ENCODE data around the gene ZNF398. TPM values are rescaled to one million over a fixed set of nuclear protein-coding genes. Genes with fewer than 3 reads are reported as not detected.

The ZNF398 gene
- total and polyA plus RNA-seq, 2 of the 13 experiments (the other 11 are each of a cell fraction or from before 2014, with no cell fraction given), result 3.0 to 8.9 TPM

DNA sequence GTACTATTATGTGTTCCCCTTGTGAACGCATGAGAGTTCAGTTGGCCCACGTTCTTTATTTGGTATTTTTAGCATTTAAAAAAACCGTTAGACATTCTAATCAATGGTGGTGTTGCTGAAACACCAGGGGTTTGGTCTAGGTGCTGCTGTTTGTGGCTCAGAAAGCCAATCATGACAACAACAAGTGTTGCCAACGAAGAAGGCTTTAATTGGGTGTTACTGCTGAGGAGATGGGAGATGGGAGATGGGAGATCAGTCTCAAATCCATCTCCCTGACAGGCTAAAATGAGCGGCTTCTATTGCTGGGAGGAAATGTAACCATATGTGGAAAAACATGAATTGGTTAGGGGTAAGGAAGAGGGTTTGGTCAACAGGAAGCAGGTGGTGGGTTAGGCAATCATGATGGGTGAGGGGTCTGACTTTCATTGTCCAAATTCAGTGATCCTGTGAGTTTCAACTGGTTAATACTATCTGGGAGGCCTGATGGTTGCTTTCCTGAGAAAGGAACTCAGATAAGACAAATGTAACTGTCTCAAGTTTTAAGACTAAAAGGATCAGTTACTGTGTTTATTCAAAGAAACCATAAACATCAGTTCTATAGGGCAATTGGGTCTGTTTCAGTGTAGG, 16.6 kb upstream of the ZNF398 start:
- CTCF ChIA-PET (ENCODE audit: low intra/inter-chr PET ratio, low total read pairs), result no interaction called here

DNA sequence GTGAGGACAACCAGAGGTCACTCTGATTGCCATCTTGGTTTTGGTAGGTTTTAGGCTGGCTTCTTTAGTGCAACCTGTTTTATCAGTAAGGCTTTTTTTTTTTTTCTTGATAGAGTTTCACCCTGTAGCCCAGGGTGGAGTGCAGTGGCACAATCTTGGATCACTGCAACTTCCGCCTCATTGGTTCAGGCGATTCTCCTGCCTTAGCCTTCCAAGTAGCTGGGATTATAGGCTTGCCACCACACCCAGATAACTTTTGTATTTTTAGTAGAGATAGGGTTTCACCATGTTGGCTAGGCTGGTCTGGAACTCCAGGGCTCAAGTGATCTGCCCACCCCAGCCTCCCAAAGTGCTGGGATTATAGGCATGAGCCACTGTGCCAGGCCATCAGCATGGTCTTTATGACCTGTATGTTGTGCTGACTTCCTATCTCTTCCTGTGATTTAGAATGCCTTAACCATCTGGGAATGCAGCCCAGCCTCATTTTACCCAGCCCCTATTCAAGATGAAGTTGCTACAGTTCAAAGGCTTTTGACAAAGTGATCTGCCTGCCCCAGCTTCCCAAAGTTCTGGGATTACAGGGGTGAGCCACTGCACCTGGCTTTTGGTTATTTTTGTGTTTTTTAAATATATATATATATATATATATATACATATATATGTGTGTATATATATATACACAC, 14.1 kb upstream of the ZNF398 start:
- POLR2A ChIA-PET, result no interaction called here
- intact Hi-C loops (cut with micrococcal nuclease; ENCODE audit: unreplicated experiment) (no loop called here), in situ Hi-C loops (cut with HindIII; ENCODE audit: extremely low pct_ligation_motif_present, low pct_unique_long_range_greater_than_20kb) (no loop called here)
- Histone ChIP-seq H3K27ac (ENCODE audit: extremely low read length, insufficient read depth, low read length) (no peak overlapping the region), H2AFZ (ENCODE audit: low read length) (no peak overlapping the region), H3K79me2 (ENCODE audit: insufficient read depth, low read length) (peaks cover 3% of the 10 kb centered on the region), H3K36me3 (replicated peaks in 1 of 2; ENCODE audit: control insufficient read depth in 1 of 2, insufficient read depth in 2 of 2, low read length in 2 of 2) (peaks cover 0 to 19% of the 10 kb centered on the region in 2 experiments; a peak in 2 of 5 replicates), H3K4me3 (replicated peaks in 1 of 3; ENCODE audit: insufficient read depth in 1 of 3, low read depth in 2 of 3, low read length in 3 of 3) (no peak overlapping the region), H3K9me3 (ENCODE audit: low read length) (peaks cover 13% of the 10 kb centered on the region), H3K4me2 (ENCODE audit: low read depth, low read length) (no peak overlapping the region), H3K27me3 (ENCODE audit: control insufficient read depth in 1 of 2, insufficient read depth in 2 of 2, low read length in 2 of 2) (no peaks in the 10 kb centered on the region), H4K20me1 (ENCODE audit: insufficient read depth, low read length) (no peaks in the 10 kb centered on the region), H3K4me1 (ENCODE audit: insufficient read depth, low read length) (peaks cover 3% of the 10 kb centered on the region), H3K9ac (ENCODE audit: insufficient read depth, low read depth, low read length) (no peak overlapping the region)
- DNase-seq (ENCODE audit: low spot score) (no peak), FAIRE-seq (no peak), ATAC-seq (no peak)
- 97% methylated on average over 2 of the region's 2 CpGs for WGBS (ENCODE audit: low lambda C conversion rate)
- no peak for TF ChIP-seq ADNP (CRISPR knock-in tag; IDR thresholded peaks at IDR 0.05)
- no peak for TF ChIP-seq MZF1 (CRISPR knock-in tag; IDR thresholded peaks at IDR 0.05; ENCODE audit: borderline replicate concordance)
- TF ChIP-seq PHB2 (IDR thresholded peaks at IDR 0.05; ENCODE audit: partially characterized antibody), result no peak
- no peak for TF ChIP-seq FOXC1 (CRISPR knock-in tag; IDR thresholded peaks at IDR 0.05; ENCODE audit: borderline replicate concordance)
- TF ChIP-seq GPBP1L1 (CRISPR knock-in tag; IDR thresholded peaks at IDR 0.05), result no peak
- no peak for TF ChIP-seq BORCS8-MEF2B (CRISPR knock-in tag; IDR thresholded peaks at IDR 0.05)
- TF ChIP-seq NR3C1 (CRISPR knock-in tag; IDR thresholded peaks at IDR 0.05), result no peak
- no TSS peak for BruUV-seq (replicated peaks)
- CTCF ChIA-PET (ENCODE audit: low intra/inter-chr PET ratio, low total read pairs), result no interaction called here

More for the DNA sequence above, 16.6 kb upstream of the ZNF398 start:
- POLR2A ChIA-PET, result no interaction called here
- ATAC-seq, result no peak
- peaks cover 13% of the 10 kb centered on the region for H3K9me3 ChIP-seq (ENCODE audit: low read length)
- no peak for TF ChIP-seq NFATC3 (CRISPR knock-in tag; IDR thresholded peaks at IDR 0.05)
- no peak for TF ChIP-seq ZNF777 (CRISPR knock-in tag; IDR thresholded peaks at IDR 0.05)
- H3K4me2 ChIP-seq (ENCODE audit: low read depth, low read length), result no peak overlapping the region
- BruUV-seq (replicated peaks), result TSS peak; percentile 10
- no peak overlapping the region for H3K9ac ChIP-seq (ENCODE audit: insufficient read depth, low read depth, low read length)
- H3K4me1 ChIP-seq (ENCODE audit: insufficient read depth, low read length), result peaks cover 10% of the 10 kb centered on the region
- peaks cover 0 to 19% of the 10 kb centered on the region in 2 experiments; a peak in 2 of 5 replicates for H3K36me3 ChIP-seq (replicated peaks in 1 of 2; ENCODE audit: control insufficient read depth in 1 of 2, insufficient read depth in 2 of 2, low read length in 2 of 2)
- intact Hi-C loops (cut with micrococcal nuclease; ENCODE audit: unreplicated experiment) (no loop called here), in situ Hi-C loops (cut with HindIII; ENCODE audit: extremely low pct_ligation_motif_present, low pct_unique_long_range_greater_than_20kb) (no loop called here)
- H3K4me3 ChIP-seq (replicated peaks in 1 of 3; ENCODE audit: insufficient read depth in 1 of 3, low read depth in 2 of 3, low read length in 3 of 3), result no peak overlapping the region
- peaks cover 13% of the 10 kb centered on the region for H3K79me2 ChIP-seq (ENCODE audit: insufficient read depth, low read length)
- no peak overlapping the region for H2AFZ ChIP-seq (ENCODE audit: low read length)
- H3K27me3 ChIP-seq (ENCODE audit: control insufficient read depth in 1 of 2, insufficient read depth in 2 of 2, low read length in 2 of 2), result no peaks in the 10 kb centered on the region; a peak in 2 of 5 replicates
- DNase-seq (ENCODE audit: low spot score), result no peak
- 100% methylated on average over 5 of the region's 5 CpGs for WGBS (ENCODE audit: low lambda C conversion rate)
- H3K27ac ChIP-seq (ENCODE audit: extremely low read length, insufficient read depth, low read length), result no peak overlapping the region
- no peak for FAIRE-seq
- H4K20me1 ChIP-seq (ENCODE audit: insufficient read depth, low read length), result no peaks in the 10 kb centered on the region
